Measurements from ENCODE around the gene DOK5.

DOK5 gene

DNA sequence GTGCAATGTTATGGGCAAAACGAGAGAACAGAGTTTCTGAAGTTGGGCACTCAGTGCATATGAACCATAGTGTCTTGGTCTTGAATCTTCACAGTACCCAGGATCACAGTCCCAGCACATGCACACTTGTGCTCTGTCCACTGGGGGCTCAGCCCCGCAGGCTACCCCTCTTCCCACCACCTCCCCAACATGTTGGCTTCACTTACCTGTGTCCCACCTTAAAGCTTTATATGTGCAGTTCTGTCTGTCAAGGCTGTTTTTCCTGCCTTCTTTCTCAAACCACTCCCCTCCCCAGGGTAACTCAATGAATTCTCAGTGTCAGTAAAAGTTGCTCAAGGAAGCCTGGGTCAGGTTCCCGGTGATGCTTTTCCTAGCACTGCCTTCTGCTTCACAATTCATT lies 129.9 kb downstream of the DOK5 start:
- Histone ChIP-seq H3K27me3 (no peaks in the 10 kb centered on the region), H3K36me3 (0 out of 22 replicates have a peak, but pooled peaks cover 0 to under 1% (median 0%) of the 10 kb centered on the region in 11 experiments), H4K20me1 (no peaks in the 10 kb centered on the region), H3K4me3 (no peak overlapping the region), H3K4me1 (peaks cover 17 to 48% (median 30%) of the 10 kb centered on the region in 10 experiments; a peak in 19 of 20 replicates), H3K27ac (peak overlapping the region; percentile 73 to 90 (median 84); a peak in 21 of 22 replicates), H3K4me2 (peak overlapping the region in 9 of 11 experiments; percentile 46 to 83 (median 61); a peak in 18 of 22 replicates), H3K9me3 (replicated peaks in 1 of 11) (peaks cover 3 to 14% (median 7%) of the 10 kb centered on the region in 11 experiments), H3K9ac (peak overlapping the region in 4 of 11 experiments; percentile 44 to 70 (median 50); a peak in 5 of 22 replicates)
- no peak for TF ChIP-seq Cebpa-rat (IDR thresholded peaks at IDR 0.05)

DNA sequence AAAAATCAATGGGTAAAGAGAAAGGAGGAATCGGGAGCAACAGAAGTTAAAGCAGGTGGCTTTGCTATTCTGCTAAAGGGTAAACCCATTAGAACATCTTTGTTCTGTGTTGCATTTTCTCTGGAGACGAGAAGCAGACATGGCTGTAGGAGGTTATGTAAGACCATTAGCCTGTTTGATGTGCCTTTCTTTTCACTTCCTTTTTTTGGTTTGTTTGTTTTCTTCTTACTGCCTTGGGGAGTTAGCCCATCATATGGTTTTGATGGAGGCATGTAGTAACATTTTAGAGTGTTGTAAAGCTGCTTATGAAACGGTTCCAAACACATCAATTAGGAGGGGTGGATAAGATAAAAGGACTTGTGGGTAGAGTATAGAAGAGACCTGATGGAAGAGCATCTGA lies 131.0 kb downstream of the DOK5 start:
- Histone ChIP-seq H3K36me3 (no peaks in the 10 kb centered on the region), H3K27me3 (no peaks in the 10 kb centered on the region), H3K4me2 (peak overlapping the region; percentile 32 to 83 (median 55)), H3K9ac (peak overlapping the region; percentile 22 to 72 (median 56); a peak in 18 of 22 replicates), H3K4me1 (peaks cover 17 to 48% (median 30%) of the 10 kb centered on the region in 10 experiments; a peak in 19 of 20 replicates), H3K9me3 (replicated peaks in 1 of 11) (peaks cover 0 to 5% (median 0%) of the 10 kb centered on the region in 11 experiments; a peak in 2 of 22 replicates), H3K4me3 (no peak overlapping the region), H4K20me1 (no peaks in the 10 kb centered on the region), H3K27ac (peak overlapping the region; percentile 78 to 90 (median 85))
- TF ChIP-seq Cebpa-rat (IDR thresholded peaks at IDR 0.05), result peak in 9 of 11 experiments; percentile 19 to 93 (median 77); a peak in 15 of 22 replicates

GRCh38 chr20:54608039-54608745 lies 132.8 kb downstream of the DOK5 start:
- Histone ChIP-seq H4K20me1 (no peaks in the 10 kb centered on the region), H3K4me2 (peak overlapping the region in 6 of 11 experiments; percentile 1 to 83 (median 62); a peak in 10 of 22 replicates), H3K9ac (peak overlapping the region in 3 of 11 experiments; percentile 18 to 62 (median 49); a peak in 2 of 22 replicates), H3K27ac (peak overlapping the region in 10 of 11 experiments; percentile 37 to 90 (median 84); a peak in 19 of 22 replicates), H3K27me3 (no peaks in the 10 kb centered on the region), H3K9me3 (replicated peaks in 1 of 11) (no peaks in the 10 kb centered on the region), H3K36me3 (no peaks in the 10 kb centered on the region), H3K4me3 (no peak overlapping the region), H3K4me1 (peaks cover 17 to 48% (median 30%) of the 10 kb centered on the region in 10 experiments; a peak in 19 of 20 replicates)
- TF ChIP-seq Cebpa-rat (IDR thresholded peaks at IDR 0.05), result no peak

DNA sequence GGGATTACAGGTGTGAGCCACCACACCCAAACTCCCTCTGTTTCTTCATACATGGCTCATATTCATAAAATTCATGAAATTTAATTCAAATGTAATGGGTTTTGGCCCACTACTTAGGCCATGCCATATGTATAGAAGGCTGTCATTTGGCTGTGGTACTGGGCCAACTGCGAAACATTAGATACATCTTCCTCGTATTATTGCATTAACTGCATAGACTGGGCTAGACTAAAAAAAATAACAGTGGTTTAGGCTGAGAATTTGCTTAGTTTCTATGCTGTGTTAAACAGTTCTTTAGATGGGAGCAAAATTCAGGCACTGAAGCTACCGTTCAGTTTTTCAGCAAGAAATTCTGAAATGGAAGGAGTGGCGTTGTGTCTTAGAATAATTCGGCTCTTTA lies 133.6 kb downstream of the DOK5 start:
- Histone ChIP-seq H3K9ac (peak overlapping the region in 3 of 11 experiments; percentile 18 to 62 (median 49); a peak in 3 of 22 replicates), H3K4me2 (peak overlapping the region in 4 of 11 experiments; percentile 8 to 83 (median 66); a peak in 7 of 22 replicates), H3K36me3 (no peaks in the 10 kb centered on the region), H3K4me3 (no peak overlapping the region), H4K20me1 (no peaks in the 10 kb centered on the region), H3K27ac (peak overlapping the region in 9 of 11 experiments; percentile 83 to 90 (median 85); a peak in 15 of 22 replicates), H3K27me3 (no peaks in the 10 kb centered on the region), H3K9me3 (replicated peaks in 1 of 11) (no peaks in the 10 kb centered on the region), H3K4me1 (peaks cover 17 to 48% (median 30%) of the 10 kb centered on the region in 10 experiments; a peak in 19 of 20 replicates)
- TF ChIP-seq Cebpa-rat (IDR thresholded peaks at IDR 0.05), result no peak

GRCh38 chr20:54611708-54612412 lies 136.5 kb downstream of the DOK5 start:
- no peaks in the 10 kb centered on the region for H3K27me3 ChIP-seq
- no peak for TF ChIP-seq Cebpa-rat (IDR thresholded peaks at IDR 0.05)
- no peak overlapping the region for H3K27ac ChIP-seq
- H3K4me2 ChIP-seq, result no peak overlapping the region
- H3K9ac ChIP-seq, result no peak overlapping the region
- no peaks in the 10 kb centered on the region for H3K36me3 ChIP-seq
- H3K4me1 ChIP-seq, result peaks cover 3 to 28% (median 15%) of the 10 kb centered on the region in 10 experiments; a peak in 19 of 20 replicates
- H3K9me3 ChIP-seq (replicated peaks in 1 of 11), result no peaks in the 10 kb centered on the region; a peak in 1 of 22 replicates
- H3K4me3 ChIP-seq, result no peak overlapping the region
- no peaks in the 10 kb centered on the region for H4K20me1 ChIP-seq

- no peaks in the 10 kb centered on the region for H4K20me1 ChIP-seq
- no peaks in the 10 kb centered on the region; a peak in 1 of 22 replicates for H3K9me3 ChIP-seq (replicated peaks in 1 of 11)
- H3K36me3 ChIP-seq, result no peaks in the 10 kb centered on the region
- no peaks in the 10 kb centered on the region for H3K27me3 ChIP-seq
- no peak overlapping the region for H3K27ac ChIP-seq
- no peak overlapping the region for H3K9ac ChIP-seq
- no peak for TF ChIP-seq Cebpa-rat (IDR thresholded peaks at IDR 0.05)
- H3K4me3 ChIP-seq, result no peak overlapping the region
- peaks cover 0 to 42% (median 2%) of the 10 kb centered on the region in 10 experiments; a peak in 7 of 20 replicates for H3K4me1 ChIP-seq
- no peak overlapping the region for H3K4me2 ChIP-seq
These were observed 143.0 kb downstream of the DOK5 start for GRCh38 chr20:54618412-54618811.

- H3K4me3 ChIP-seq, result no peak overlapping the region
- no peaks in the 10 kb centered on the region for H3K36me3 ChIP-seq
- H3K9me3 ChIP-seq (replicated peaks in 1 of 11), result no peaks in the 10 kb centered on the region; a peak in 1 of 22 replicates
- H3K27me3 ChIP-seq, result no peaks in the 10 kb centered on the region
- no peaks in the 10 kb centered on the region for H4K20me1 ChIP-seq
- H3K4me1 ChIP-seq, result peaks cover 0 to 42% (median 2%) of the 10 kb centered on the region in 10 experiments; a peak in 7 of 20 replicates
- TF ChIP-seq Cebpa-rat (IDR thresholded peaks at IDR 0.05), result no peak
- no peak overlapping the region for H3K27ac ChIP-seq
- H3K9ac ChIP-seq, result peak overlapping the region in 1 of 11 experiments; percentile 9; a peak in 1 of 22 replicates
- H3K4me2 ChIP-seq, result peak overlapping the region in 4 of 11 experiments; percentile 15 to 59 (median 34); a peak in 6 of 22 replicates
These were observed 143.8 kb downstream of the DOK5 start for GRCh38 chr20:54619181-54619580.

DNA sequence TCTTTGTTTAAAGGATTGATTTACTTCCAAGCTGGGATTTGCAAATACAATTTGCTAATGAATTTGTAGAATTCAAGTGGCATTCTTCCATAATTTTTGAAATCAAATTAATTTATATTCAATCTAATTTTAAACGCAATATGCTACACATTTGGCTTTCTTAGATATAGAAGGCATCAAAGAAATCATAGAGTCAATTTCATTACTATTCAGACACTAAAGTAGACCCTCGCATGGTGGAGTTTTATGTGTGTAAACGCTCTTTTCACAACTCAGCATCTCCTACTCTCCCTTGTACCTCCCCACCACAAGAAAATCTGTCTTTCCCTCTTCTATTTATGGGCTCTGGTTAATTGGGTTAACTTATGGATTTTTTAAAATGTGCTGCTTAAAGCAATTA lies 144.3 kb downstream of the DOK5 start:
- Histone ChIP-seq H3K27me3 (no peaks in the 10 kb centered on the region), H3K9me3 (replicated peaks in 1 of 11) (no peaks in the 10 kb centered on the region; a peak in 1 of 22 replicates), H4K20me1 (no peaks in the 10 kb centered on the region), H3K4me3 (no peak overlapping the region), H3K4me1 (peaks cover 0 to 42% (median 2%) of the 10 kb centered on the region in 10 experiments; a peak in 7 of 20 replicates), H3K36me3 (no peaks in the 10 kb centered on the region), H3K4me2 (peak overlapping the region in 3 of 11 experiments; percentile 19 to 67 (median 59); a peak in 2 of 22 replicates), H3K27ac (no peak overlapping the region), H3K9ac (no peak overlapping the region; a peak in 1 of 22 replicates)
- TF ChIP-seq Cebpa-rat (IDR thresholded peaks at IDR 0.05), result no peak

Measured in BLaER1 treated with 17β-estradiol and CSF1 and Interleukin-3, amounts not matched to agents 10 nM and 100 nM (cell line).